Keratinocyte (primary cell): ENCODE data around the gene OPHN1. TPM values are rescaled to one million over a fixed set of nuclear protein-coding genes. Genes with fewer than 3 reads are reported as not detected.

Source experiments
- DNase-seq: peaks from one replicate; pipeline ENCODE4 v3.0.0-alpha.2; 2011; ENCODE audit warnings: low read depth, missing footprints, low spot score
- FAIRE-seq: peaks from 2 replicates; lab custom pipeline; 2011; peaks lifted over from hg19 to GRCh38; lab: Jason Lieb, UNC
- H2AFZ ChIP-seq: 2 replicates; pipeline ENCODE4 v1.6.0; 2012; ENCODE audit warnings: low read length, control low read depth, inconsistent platforms; ENCODE audit not compliant: control insufficient read depth
- H3K27ac ChIP-seq: 2 replicates; pipeline ENCODE4 v1.5.1; 2011; ENCODE audit warnings: low read length; ENCODE audit not compliant: control insufficient read depth, insufficient read depth
- H3K27me3 ChIP-seq: 3 replicates; pipeline ENCODE4 v1.6.0; 2011; ENCODE audit warnings: low read length; ENCODE audit not compliant: control insufficient read depth, insufficient read depth; ENCODE audit errors: extremely low read depth
- H3K36me3 ChIP-seq, 2 experiments: 2 replicates in 1 of 2; 3 replicates in 1 of 2; pipeline ENCODE4 v1.5.1; 2011; ENCODE audit warnings: low read length in 2 of 2, mild to moderate bottlenecking in 1 of 2; ENCODE audit not compliant: control insufficient read depth in 2 of 2, insufficient read depth in 2 of 2; ENCODE audit errors: extremely low read depth in 1 of 2
- H3K4me1 ChIP-seq: 3 replicates; pipeline ENCODE4 v1.5.1; 2011; ENCODE audit warnings: low read length; ENCODE audit not compliant: control insufficient read depth, insufficient read depth; ENCODE audit errors: extremely low read depth
- H3K4me2 ChIP-seq: 3 replicates; pipeline ENCODE4 v1.6.0; 2011; ENCODE audit warnings: low read depth, low read length; ENCODE audit not compliant: control insufficient read depth, insufficient read depth; ENCODE audit errors: extremely low read depth
- H3K4me3 ChIP-seq, 3 experiments: fragments of 200-600 bp in 1 of 3; sonication (generic) in 1 of 3; 2 replicates in 2 of 3; 3 replicates in 1 of 3; pipeline ENCODE4 v1.5.1; 2011 to 2016; ENCODE audit warnings: low read length in 3 of 3, mild to moderate bottlenecking in 3 of 3, control low read depth in 2 of 3, inconsistent platforms in 1 of 3, low read depth in 1 of 3, mixed read lengths in 1 of 3, mixed run types in 1 of 3, moderate library complexity in 1 of 3; ENCODE audit not compliant: control insufficient read depth in 2 of 3, insufficient read depth in 2 of 3; ENCODE audit errors: extremely low read depth in 1 of 3
- H3K79me2 ChIP-seq: 2 replicates; pipeline ENCODE4 v1.6.0; 2012; ENCODE audit warnings: low read length; ENCODE audit not compliant: control insufficient read depth, insufficient read depth
- H3K9ac ChIP-seq: 3 replicates; pipeline ENCODE4 v1.6.0; 2011; ENCODE audit warnings: low read length; ENCODE audit not compliant: control insufficient read depth, insufficient read depth; ENCODE audit errors: extremely low read depth
- H3K9me1 ChIP-seq: 3 replicates; pipeline ENCODE4 v1.6.0; 2011; ENCODE audit warnings: low read length; ENCODE audit not compliant: control insufficient read depth, insufficient read depth; ENCODE audit errors: extremely low read depth
- H3K9me3 ChIP-seq: 2 replicates; pipeline ENCODE4 v1.5.1; 2012; ENCODE audit warnings: low read depth, low read length; ENCODE audit not compliant: control insufficient read depth
- H4K20me1 ChIP-seq: 3 replicates; pipeline ENCODE4 v1.6.0; 2011; ENCODE audit warnings: low read length; ENCODE audit not compliant: control insufficient read depth, insufficient read depth; ENCODE audit errors: extremely low read depth
- EZH2 ChIP-seq: IDR thresholded peaks from one replicate; pipeline ENCODE4 v1.6.1; 2012; ENCODE audit warnings: inconsistent platforms, mild to moderate bottlenecking, low read length, moderate library complexity
- dilution Hi-C: fragments of 300-500 bp; cut with MboI; formaldehyde crosslinking; loops from one replicate; pipeline ENCODE4 v1.7.0; 2020; ENCODE audit warnings: low sequenced_read_pairs; ENCODE audit not compliant: extremely low pct_ligation_motif_present
- polyA plus RNA-seq, 5 experiments: library from polyadenylated mRNA; depleted of rRNA in 3 of 5; stranded (reverse) in 3 of 5; stranded (forward) in 1 of 5; unstranded in 1 of 5; fragments of >200 nt; gene quantifications; 1 replicate in 1 of 5; 2 replicates in 3 of 5; 3 replicates in 1 of 5; pipeline versions ENCODE4 v1.2.1 to v1.2.3, GENCODE V29; 2011 to 2012; ENCODE audit warnings: missing spikeins in 2 of 5, low read depth in 1 of 5, low replicate concordance in 1 of 5
- TF ChIP-seq, protein P1 (sequence below), 3 experiments: IDR thresholded peaks in 1 of 3; conservative IDR thresholded peaks in 1 of 3; optimal IDR thresholded peaks in 1 of 3; 2 replicates in 2 of 3; 3 replicates in 1 of 3; pipeline versions ENCODE3 to v1.5.1; 2011; ENCODE audit warnings: low read length in 3 of 3, mild to moderate bottlenecking in 3 of 3, moderate library complexity in 2 of 3, control low read depth in 1 of 3, inconsistent platforms in 1 of 3; ENCODE audit not compliant: insufficient read depth in 2 of 3; ENCODE audit errors: extremely low read depth in 1 of 3

Gene OPHN1
- polyA plus RNA-seq, 1 donor (not counting 4 experiments of a cell fraction or from before 2014, with no cell fraction given), result 3.1 TPM

DNA sequence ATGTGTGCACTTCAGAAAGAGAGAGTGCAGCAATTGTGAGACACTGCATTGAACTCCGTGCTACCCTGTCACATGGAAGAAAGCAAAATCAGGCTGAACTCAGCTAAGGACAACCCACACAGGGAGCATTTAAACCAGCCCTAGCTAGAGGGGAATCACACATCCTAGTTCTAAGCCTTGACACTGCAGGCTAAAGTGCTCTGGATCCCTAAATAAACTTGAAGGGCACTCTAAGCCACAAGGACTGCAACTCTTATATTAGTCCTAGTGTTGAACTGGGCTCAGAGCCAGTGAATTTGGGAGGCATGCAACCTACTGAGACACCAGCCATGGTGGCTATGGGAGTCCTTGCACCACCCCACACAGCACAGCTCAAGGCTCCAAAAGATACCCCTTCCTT is 311.9 kb downstream of the OPHN1 start:
- no peak for DNase-seq
- Histone ChIP-seq H2AFZ (no peak overlapping the region), H3K9me3 (no peaks in the 10 kb centered on the region), H3K4me1 (no peaks in the 10 kb centered on the region), H3K4me2 (no peak overlapping the region), H3K79me2 (no peaks in the 10 kb centered on the region), H3K36me3 (no peaks in the 10 kb centered on the region), H3K27me3 (no peaks in the 10 kb centered on the region), H3K9ac (no peak overlapping the region), H4K20me1 (no peaks in the 10 kb centered on the region), H3K27ac (no peak overlapping the region), H3K9me1 (no peaks in the 10 kb centered on the region), H3K4me3 (no peak overlapping the region)
- FAIRE-seq, result no peak
- dilution Hi-C loops, result no loop called here
- TF ChIP-seq, protein P1, sequence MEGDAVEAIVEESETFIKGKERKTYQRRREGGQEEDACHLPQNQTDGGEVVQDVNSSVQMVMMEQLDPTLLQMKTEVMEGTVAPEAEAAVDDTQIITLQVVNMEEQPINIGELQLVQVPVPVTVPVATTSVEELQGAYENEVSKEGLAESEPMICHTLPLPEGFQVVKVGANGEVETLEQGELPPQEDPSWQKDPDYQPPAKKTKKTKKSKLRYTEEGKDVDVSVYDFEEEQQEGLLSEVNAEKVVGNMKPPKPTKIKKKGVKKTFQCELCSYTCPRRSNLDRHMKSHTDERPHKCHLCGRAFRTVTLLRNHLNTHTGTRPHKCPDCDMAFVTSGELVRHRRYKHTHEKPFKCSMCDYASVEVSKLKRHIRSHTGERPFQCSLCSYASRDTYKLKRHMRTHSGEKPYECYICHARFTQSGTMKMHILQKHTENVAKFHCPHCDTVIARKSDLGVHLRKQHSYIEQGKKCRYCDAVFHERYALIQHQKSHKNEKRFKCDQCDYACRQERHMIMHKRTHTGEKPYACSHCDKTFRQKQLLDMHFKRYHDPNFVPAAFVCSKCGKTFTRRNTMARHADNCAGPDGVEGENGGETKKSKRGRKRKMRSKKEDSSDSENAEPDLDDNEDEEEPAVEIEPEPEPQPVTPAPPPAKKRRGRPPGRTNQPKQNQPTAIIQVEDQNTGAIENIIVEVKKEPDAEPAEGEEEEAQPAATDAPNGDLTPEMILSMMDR (optimal IDR thresholded peaks at IDR 0.05 in 1 of 3, IDR thresholded peaks at IDR 0.05 in 1 of 3, conservative IDR thresholded peaks at IDR 0.05 in 1 of 3; ENCODE audit: extremely low read depth in 1 of 3, insufficient read depth in 2 of 3, low read length in 3 of 3), result no peak

DNA sequence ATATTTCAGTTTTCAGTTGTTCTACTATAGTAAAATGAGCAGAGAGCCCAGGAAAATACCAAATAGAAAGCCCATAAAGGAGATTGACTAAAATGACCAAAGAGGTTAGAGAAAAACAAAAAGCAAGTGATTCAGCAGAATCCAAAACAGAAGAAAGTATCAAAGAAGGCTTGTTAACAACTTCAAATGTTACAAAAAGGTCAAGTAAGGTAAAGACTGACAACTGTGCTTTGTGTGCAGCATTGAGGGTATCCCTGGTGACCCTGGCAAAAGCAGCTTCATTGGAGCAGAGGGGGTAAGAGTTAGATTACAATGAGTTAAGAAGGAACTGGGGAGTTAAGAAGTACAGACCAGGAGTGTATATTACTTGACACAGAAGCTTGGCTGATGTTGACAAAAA is 317.9 kb downstream of the OPHN1 start:
- no peak overlapping the region for H3K4me2 ChIP-seq
- FAIRE-seq, result no peak
- TF ChIP-seq, protein P1 (optimal IDR thresholded peaks at IDR 0.05 in 1 of 3, IDR thresholded peaks at IDR 0.05 in 1 of 3, conservative IDR thresholded peaks at IDR 0.05 in 1 of 3; ENCODE audit: extremely low read depth in 1 of 3, insufficient read depth in 2 of 3, low read length in 3 of 3), result no peak
- no peak for TF ChIP-seq EZH2
- H3K36me3 ChIP-seq, result peaks cover 0 to 3% of the 10 kb centered on the region in 2 experiments
- no peaks in the 10 kb centered on the region for H3K27me3 ChIP-seq
- no peaks in the 10 kb centered on the region for H3K79me2 ChIP-seq
- H3K9me1 ChIP-seq, result no peaks in the 10 kb centered on the region
- dilution Hi-C loops, result no loop called here
- no peak for DNase-seq
- no peak overlapping the region for H3K27ac ChIP-seq
- H3K9ac ChIP-seq, result no peak overlapping the region
- no peak overlapping the region for H2AFZ ChIP-seq
- H3K4me3 ChIP-seq, result no peak overlapping the region
- peaks cover 3% of the 10 kb centered on the region for H3K4me1 ChIP-seq
- no peaks in the 10 kb centered on the region for H3K9me3 ChIP-seq
- H4K20me1 ChIP-seq, result no peaks in the 10 kb centered on the region
